T-helper 2 cell treated with Interferon-gamma antibody and Interleukin-4, amounts not matched to agents 5 μg/mL and 100 μg/mL, for 36 hours (primary cell): ENCODE data around the gene ANKRD10.
"Not testable (repeated sequence)": the region's sequence is repeated elsewhere in the genome, so short reads cannot be mapped to it uniquely, and the experiment has no call there.

Source experiments
- DNase-seq: peaks from one replicate; pipeline ENCODE4 v3.0.0; 2021; ENCODE audit warnings: low spot score
- H3K27ac Mint-ChIP-seq: one replicate; pipeline ENCODE4 v1.8.0; 2021; ENCODE audit warnings: mild to moderate bottlenecking, mixed read lengths
- H3K27me3 Mint-ChIP-seq: one replicate; pipeline ENCODE4 v1.8.0; 2021; ENCODE audit warnings: low read depth, mixed read lengths
- H3K36me3 Mint-ChIP-seq: one replicate; pipeline ENCODE4 v1.8.0; 2021; ENCODE audit warnings: low read depth, mixed read lengths
- H3K4me1 Mint-ChIP-seq: one replicate; pipeline ENCODE4 v1.8.0; 2021; ENCODE audit warnings: low read depth, mixed read lengths
- H3K4me3 Mint-ChIP-seq: one replicate; pipeline ENCODE4 v1.8.0; 2022; ENCODE audit warnings: mild to moderate bottlenecking, moderate library complexity, mixed read lengths
- H3K9me3 Mint-ChIP-seq: one replicate; pipeline ENCODE4 v1.8.0; 2021; ENCODE audit warnings: mixed read lengths

Gene ANKRD10

DNA sequence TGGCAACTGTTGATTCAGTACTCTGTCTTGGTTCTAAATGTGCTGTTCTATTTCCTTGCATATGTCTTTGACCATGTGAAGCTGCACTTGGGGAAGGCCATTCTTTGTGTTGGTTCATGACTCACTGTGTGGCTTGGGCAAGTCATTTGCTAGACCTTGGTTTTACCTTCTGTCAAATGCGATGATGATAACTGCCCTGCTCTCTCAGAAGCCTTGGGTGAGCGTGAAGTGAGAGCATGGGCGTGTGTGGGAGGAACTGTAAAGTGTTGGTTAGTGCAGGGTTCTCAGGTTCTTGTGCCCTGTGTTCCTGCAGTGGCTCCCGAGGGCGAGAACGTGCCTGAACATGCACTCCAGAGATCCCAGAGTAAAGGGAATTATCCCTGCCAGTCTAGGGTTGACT is 37.3 kb upstream of the ANKRD10 start:
- H3K4me1 Mint-ChIP-seq, H3K9me3 Mint-ChIP-seq, H3K27ac Mint-ChIP-seq, H3K36me3 Mint-ChIP-seq, H3K4me3 Mint-ChIP-seq, H3K27me3 Mint-ChIP-seq: not testable (repeated sequence)
- DNase-seq, result peak; percentile 54

- DNase-seq, result no peak
- Mint-ChIP-seq H3K27ac (no peak overlapping the region), H3K9me3 (no peaks in the 10 kb centered on the region), H3K36me3 (no peaks in the 10 kb centered on the region), H3K4me3 (no peak overlapping the region), H3K4me1 (peaks cover 10% of the 10 kb centered on the region), H3K27me3 (no peaks in the 10 kb centered on the region)
These were observed 36.1 kb upstream of the ANKRD10 start for GRCh38 chr13:110950819-110951570.

- DNase-seq, result no peak
- Mint-ChIP-seq H3K27me3 (no peaks in the 10 kb centered on the region), H3K4me3 (no peak overlapping the region), H3K4me1 (peaks cover 10% of the 10 kb centered on the region), H3K9me3 (no peaks in the 10 kb centered on the region), H3K36me3 (no peaks in the 10 kb centered on the region), H3K27ac (no peak overlapping the region)
These were observed 35.5 kb upstream of the ANKRD10 start for GRCh38 chr13:110950356-110950755.

DNA sequence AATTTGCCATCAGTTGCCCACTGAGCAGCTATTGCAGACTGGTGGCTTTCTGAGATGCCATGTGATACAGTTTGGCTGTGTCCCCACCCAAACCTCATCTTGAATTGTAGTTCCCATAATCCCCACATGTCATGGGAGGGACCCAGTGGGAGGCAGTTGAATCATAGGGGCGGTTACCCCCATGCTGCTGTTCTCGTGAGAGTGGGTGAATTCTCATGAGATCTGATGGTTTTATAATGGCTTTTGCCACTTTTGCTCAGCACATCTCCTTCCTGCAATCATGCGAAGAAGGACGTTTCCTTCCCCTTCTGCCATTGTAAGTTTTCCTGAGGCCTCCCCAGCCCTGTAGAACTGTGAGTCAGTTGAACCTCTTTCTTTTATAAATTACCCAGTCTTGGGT is 34.8 kb upstream of the ANKRD10 start:
- DNase-seq, result no peak

DNA sequence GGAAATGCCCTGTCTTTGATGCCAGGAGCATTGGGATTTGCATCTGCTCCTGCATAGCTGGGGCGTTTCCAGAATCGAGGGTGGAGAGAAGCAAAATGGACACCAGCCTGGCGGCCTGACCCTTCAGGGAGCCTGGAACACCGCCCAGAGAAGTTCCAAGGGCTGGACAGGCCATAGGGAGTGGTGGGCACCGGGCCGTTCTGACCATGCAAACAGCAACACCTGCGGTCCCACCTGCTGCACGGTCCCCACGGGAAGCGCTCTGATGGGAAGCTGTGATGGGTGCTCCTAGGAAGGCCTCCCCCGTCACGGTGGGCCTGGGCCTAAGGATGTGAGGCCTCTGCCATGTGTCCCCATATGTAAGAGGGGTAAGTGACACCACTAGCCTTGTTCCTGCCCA is 34.2 kb upstream of the ANKRD10 start:
- H3K4me3 Mint-ChIP-seq, result no peak overlapping the region
- no peaks in the 10 kb centered on the region for H3K36me3 Mint-ChIP-seq
- no peak for DNase-seq
- no peaks in the 10 kb centered on the region for H3K27me3 Mint-ChIP-seq
- no peak overlapping the region for H3K27ac Mint-ChIP-seq
- H3K4me1 Mint-ChIP-seq, result peaks cover 13% of the 10 kb centered on the region
- no peaks in the 10 kb centered on the region for H3K9me3 Mint-ChIP-seq

More for the DNA sequence above, 34.8 kb upstream of the ANKRD10 start:
- Mint-ChIP-seq H3K27me3 (no peaks in the 10 kb centered on the region), H3K27ac (no peak overlapping the region), H3K36me3 (no peaks in the 10 kb centered on the region), H3K9me3 (no peaks in the 10 kb centered on the region), H3K4me3 (no peak overlapping the region), H3K4me1 (peaks cover 8% of the 10 kb centered on the region)

- not testable (repeated sequence) for H3K9me3 Mint-ChIP-seq, H3K4me3 Mint-ChIP-seq, H3K36me3 Mint-ChIP-seq, H3K27me3 Mint-ChIP-seq, DNase-seq, H3K27ac Mint-ChIP-seq
- H3K4me1 Mint-ChIP-seq, result peaks cover 16% of the 10 kb centered on the region
These were observed 32.5 kb upstream of the ANKRD10 start for GRCh38 chr13:110947338-110947737.

- Mint-ChIP-seq H3K4me1 (peaks cover 14% of the 10 kb centered on the region), H3K27me3 (no peaks in the 10 kb centered on the region), H3K4me3 (no peak overlapping the region), H3K27ac (no peak overlapping the region), H3K36me3 (no peaks in the 10 kb centered on the region), H3K9me3 (no peaks in the 10 kb centered on the region)
- no peak for DNase-seq
These were observed 31.2 kb upstream of the ANKRD10 start for GRCh38 chr13:110945928-110946570.

GRCh38 chr13:110944968-110945927 is 30.4 kb upstream of the ANKRD10 start:
- Mint-ChIP-seq H3K27ac (no peak overlapping the region), H3K4me3 (no peak overlapping the region), H3K9me3 (no peaks in the 10 kb centered on the region), H3K4me1 (peaks cover 14% of the 10 kb centered on the region), H3K36me3 (no peaks in the 10 kb centered on the region), H3K27me3 (no peaks in the 10 kb centered on the region)
- no peak for DNase-seq

- H3K27ac Mint-ChIP-seq, result no peak overlapping the region
- no peaks in the 10 kb centered on the region for H3K27me3 Mint-ChIP-seq
- H3K4me1 Mint-ChIP-seq, result peaks cover 14% of the 10 kb centered on the region
- no peak overlapping the region for H3K4me3 Mint-ChIP-seq
- no peaks in the 10 kb centered on the region for H3K9me3 Mint-ChIP-seq
- H3K36me3 Mint-ChIP-seq, result no peaks in the 10 kb centered on the region
- DNase-seq, result peak; percentile 54
These were observed 29.5 kb upstream of the ANKRD10 start for GRCh38 chr13:110944121-110944967.

DNA sequence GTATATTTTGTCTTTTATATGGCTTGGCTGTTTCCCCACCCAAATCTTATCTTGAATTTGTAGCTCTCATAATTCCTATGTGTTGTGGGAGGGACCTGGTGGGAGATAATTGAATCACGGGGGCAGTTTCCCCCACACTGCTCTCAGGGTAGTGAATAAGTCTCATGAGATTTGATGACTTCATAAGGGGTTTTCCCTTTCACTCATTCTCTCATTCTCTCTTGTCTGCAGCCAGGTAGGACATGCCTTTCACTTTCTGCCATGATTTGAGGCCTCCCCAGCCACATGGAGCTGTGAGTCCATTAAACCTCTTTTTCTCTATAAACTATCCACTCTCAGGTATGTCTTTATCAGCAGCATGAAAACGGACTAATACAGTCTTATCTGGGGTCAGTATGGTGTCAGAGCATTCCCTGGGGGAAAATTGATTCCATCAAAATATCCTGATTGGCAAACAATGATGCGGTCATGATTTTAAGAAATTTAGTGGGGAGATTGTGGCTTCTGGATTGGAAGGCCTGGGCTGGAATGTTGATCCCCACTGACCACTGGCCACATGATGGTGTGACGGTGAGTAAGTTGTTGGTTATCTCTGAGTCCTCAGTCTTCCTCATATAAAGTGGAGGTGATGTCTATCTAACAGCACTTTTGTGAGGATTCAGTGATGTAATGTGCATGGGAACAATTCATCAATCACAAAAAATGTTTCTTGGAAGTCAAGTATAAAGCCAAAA is 27.5 kb upstream of the ANKRD10 start:
- H3K27me3 Mint-ChIP-seq, result no peaks in the 10 kb centered on the region
- no peaks in the 10 kb centered on the region for H3K36me3 Mint-ChIP-seq
- no peak overlapping the region for H3K4me3 Mint-ChIP-seq
- DNase-seq, result peak; percentile 47
- peaks cover 4% of the 10 kb centered on the region for H3K9me3 Mint-ChIP-seq
- no peak overlapping the region for H3K27ac Mint-ChIP-seq
- peaks cover 20% of the 10 kb centered on the region for H3K4me1 Mint-ChIP-seq

DNA sequence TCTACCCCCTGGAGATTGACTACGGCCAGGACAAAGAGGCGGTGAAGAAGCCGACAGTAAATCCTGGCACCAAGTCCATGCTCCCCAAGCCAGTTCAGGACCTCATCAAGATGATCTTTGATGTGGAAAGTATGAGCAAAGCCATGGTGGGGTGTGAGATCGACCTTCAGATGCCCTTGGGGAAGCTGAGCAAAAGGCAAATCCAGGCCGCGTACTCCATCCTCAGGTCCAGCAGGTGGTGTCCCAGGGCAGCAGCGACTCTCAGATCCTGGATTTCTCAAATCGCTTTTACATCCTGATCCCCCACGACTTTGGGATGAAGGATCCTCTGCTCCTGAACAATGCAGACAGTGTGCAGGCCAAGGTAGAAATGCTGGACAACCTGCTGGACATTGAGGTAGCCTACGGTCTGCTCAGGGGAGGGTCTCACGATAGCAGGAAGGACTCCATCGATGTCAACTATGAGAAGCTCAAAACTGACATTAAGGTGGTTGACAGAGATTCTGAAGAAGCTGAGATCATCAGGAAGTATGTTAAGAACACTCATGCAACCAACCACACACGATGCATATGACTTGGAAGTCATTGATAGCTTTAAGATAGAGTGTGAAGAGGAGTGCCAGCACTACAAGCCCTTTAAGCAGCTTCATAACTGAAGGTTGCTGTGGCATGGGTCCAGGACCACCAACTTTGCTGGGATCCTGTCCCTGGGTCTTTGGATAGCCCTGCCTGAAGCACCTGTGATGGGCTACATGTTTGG is 24.0 kb upstream of the ANKRD10 start:
- H3K4me1 Mint-ChIP-seq, result peaks cover 12% of the 10 kb centered on the region
- no peak overlapping the region for H3K4me3 Mint-ChIP-seq
- peaks cover 2% of the 10 kb centered on the region for H3K36me3 Mint-ChIP-seq
- H3K27ac Mint-ChIP-seq, result no peak overlapping the region
- no peaks in the 10 kb centered on the region for H3K27me3 Mint-ChIP-seq
- DNase-seq, result peak; percentile 24
- peaks cover 26% of the 10 kb centered on the region for H3K9me3 Mint-ChIP-seq

GRCh38 chr13:110937511-110938285 is 22.8 kb upstream of the ANKRD10 start:
- H3K4me3 Mint-ChIP-seq, result no peak overlapping the region
- no peak for DNase-seq
- H3K36me3 Mint-ChIP-seq, result peaks cover 2% of the 10 kb centered on the region
- no peaks in the 10 kb centered on the region for H3K27me3 Mint-ChIP-seq
- peaks cover 12% of the 10 kb centered on the region for H3K4me1 Mint-ChIP-seq
- H3K9me3 Mint-ChIP-seq, result peaks cover 38% of the 10 kb centered on the region
- H3K27ac Mint-ChIP-seq, result no peak overlapping the region
